BLaER1 (cell line): ENCODE results near the gene PPP1R14C.
A peak's percentile ranks its signal among the peaks of the same experiment; 100 is the strongest.

Experiments
- H3K27ac ChIP-seq: shearing (Covaris generic); formaldehyde crosslinking; 2 replicates; pipeline ENCODE4 v1.8.1; 2022
- H3K27me3 ChIP-seq: shearing (Covaris generic); formaldehyde crosslinking; 2 replicates; pipeline ENCODE4 v1.8.1; 2022
- H3K36me3 ChIP-seq: shearing (Covaris generic); formaldehyde crosslinking; 2 replicates; pipeline ENCODE4 v1.8.1; 2022
- H3K4me1 ChIP-seq: shearing (Covaris generic); formaldehyde crosslinking; 2 replicates; pipeline ENCODE4 v1.8.1; 2022
- H3K4me2 ChIP-seq: shearing (Covaris generic); formaldehyde crosslinking; 2 replicates; pipeline ENCODE4 v1.8.1; 2022
- H3K4me3 ChIP-seq: shearing (Covaris generic); formaldehyde crosslinking; 2 replicates; pipeline ENCODE4 v1.8.1; 2022
- H3K9ac ChIP-seq: shearing (Covaris generic); formaldehyde crosslinking; 2 replicates; pipeline ENCODE4 v1.8.1; 2022
- H3K9me3 ChIP-seq: shearing (Covaris generic); formaldehyde crosslinking; 2 replicates; pipeline ENCODE4 v1.8.1; 2022
- H4K20me1 ChIP-seq: shearing (Covaris generic); formaldehyde crosslinking; 2 replicates; pipeline ENCODE4 v1.8.1; 2022
- Cebpa-rat ChIP-seq: shearing (Covaris generic); IDR thresholded peaks from 2 replicates; pipeline ENCODE4 v1.8.1; 2022

PPP1R14C gene

DNA sequence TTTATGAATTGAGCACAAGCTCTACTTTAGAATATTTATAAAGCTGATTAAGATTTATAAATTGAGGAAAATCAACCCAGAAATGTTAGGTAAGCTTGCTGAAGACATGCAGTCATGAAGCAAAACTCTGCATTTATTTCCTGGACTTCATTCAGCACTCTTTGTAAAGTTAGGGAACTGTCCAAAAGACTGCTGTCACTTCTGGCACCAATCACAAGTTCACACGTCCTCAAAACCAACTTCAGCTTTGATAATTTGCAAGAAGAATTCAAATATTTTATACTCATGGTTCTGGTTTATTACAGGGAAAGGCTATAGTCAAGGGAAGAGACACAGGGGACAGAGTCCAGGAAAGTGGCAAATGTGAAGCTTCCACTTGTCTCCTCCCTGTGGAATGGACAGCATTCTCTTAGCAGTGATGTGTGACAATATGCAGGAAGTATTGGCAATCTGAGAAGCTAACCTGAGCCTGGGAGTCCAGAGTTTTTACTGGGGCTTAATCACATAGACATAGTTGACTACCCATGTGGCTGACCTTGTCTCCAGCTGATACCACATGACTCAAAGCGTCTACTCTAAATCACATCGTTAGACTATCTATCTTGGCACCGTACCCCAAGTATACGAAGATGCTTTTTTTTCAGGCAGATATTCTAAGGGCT is 85.4 kb downstream of the PPP1R14C start:
- Histone ChIP-seq H3K36me3 (no peaks in the 10 kb centered on the region), H3K4me3 (no peak overlapping the region), H4K20me1 (no peaks in the 10 kb centered on the region), H3K9me3 (peaks cover 15% of the 10 kb centered on the region), H3K4me2 (no peak overlapping the region), H3K27me3 (no peaks in the 10 kb centered on the region), H3K27ac (no peak overlapping the region), H3K9ac (no peak overlapping the region), H3K4me1 (no peaks in the 10 kb centered on the region)
- no peak for TF ChIP-seq Cebpa-rat

DNA sequence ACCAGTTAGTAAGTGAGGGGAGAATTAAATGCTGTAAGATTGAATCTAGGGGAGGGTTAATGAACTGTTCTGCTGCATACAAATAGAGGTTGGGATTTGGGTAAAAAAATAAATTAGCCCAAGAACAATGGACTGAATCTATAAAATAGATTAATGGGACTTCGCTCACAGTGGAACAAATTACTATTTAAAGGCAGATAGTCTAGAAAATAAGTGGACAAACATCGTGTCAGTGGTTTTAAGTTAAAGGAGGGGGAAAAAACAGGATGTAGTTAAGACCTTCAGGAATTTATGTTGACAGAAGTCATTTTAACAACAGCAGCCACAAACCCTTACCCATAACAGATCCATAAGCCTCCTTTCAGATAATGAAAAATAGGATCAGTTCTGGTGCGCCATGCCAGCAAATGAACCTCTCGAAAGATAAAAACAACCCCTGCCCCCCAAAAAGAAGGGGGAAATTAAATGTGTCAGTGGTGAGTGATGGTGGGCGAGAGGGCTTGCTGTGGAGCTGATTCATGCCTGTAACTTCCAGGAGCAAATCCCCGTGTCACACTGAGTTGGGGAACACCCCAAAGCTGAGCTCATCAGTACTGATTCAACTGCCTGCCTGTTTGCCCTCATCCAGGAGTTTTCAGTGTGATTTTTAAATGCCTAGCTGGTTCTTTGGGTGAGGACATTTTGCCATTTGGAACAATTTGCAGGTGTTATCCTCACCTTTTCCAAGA is 86.8 kb downstream of the PPP1R14C start:
- Histone ChIP-seq H3K27ac (no peak overlapping the region), H3K9ac (no peak overlapping the region), H3K9me3 (peaks cover 27% of the 10 kb centered on the region), H3K4me3 (no peak overlapping the region), H3K36me3 (peaks cover 6% of the 10 kb centered on the region; the same call in 1 of the 2 replicates), H3K4me2 (no peak overlapping the region), H3K27me3 (no peaks in the 10 kb centered on the region), H3K4me1 (no peaks in the 10 kb centered on the region), H4K20me1 (no peaks in the 10 kb centered on the region)
- TF ChIP-seq Cebpa-rat, result no peak

DNA sequence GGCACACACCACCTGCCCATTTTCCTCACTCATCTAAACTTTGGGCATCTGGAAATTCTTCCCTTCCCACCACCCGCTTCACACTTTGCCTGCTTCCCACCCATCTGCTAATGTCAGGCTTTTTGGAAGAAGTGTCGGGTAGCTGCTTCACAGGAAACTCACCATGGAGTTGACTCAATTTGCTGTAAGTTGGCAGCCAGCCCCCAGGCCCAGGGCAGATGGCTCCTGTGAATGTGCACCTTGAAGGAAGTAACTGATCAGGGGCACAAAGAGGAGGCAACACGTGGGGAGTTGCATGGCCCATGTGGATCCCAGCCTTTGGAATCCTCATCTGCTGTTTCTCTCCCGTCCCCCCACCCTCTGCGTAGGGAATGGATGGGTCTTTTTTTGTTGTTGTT is 87.3 kb downstream of the PPP1R14C start:
- Histone ChIP-seq H3K9me3 (peaks cover 31% of the 10 kb centered on the region), H3K27ac (no peak overlapping the region), H3K4me2 (no peak overlapping the region), H4K20me1 (no peaks in the 10 kb centered on the region), H3K9ac (no peak overlapping the region), H3K4me3 (no peak overlapping the region), H3K4me1 (peaks cover 3% of the 10 kb centered on the region), H3K36me3 (peaks cover 6% of the 10 kb centered on the region; the same call in 1 of the 2 replicates), H3K27me3 (no peaks in the 10 kb centered on the region)
- TF ChIP-seq Cebpa-rat, result no peak

GRCh38 chr6:150230832-150231524 is 88.1 kb downstream of the PPP1R14C start:
- no peak overlapping the region for H3K4me2 ChIP-seq
- no peak overlapping the region for H3K27ac ChIP-seq
- H3K27me3 ChIP-seq, result no peaks in the 10 kb centered on the region
- H3K4me3 ChIP-seq, result no peak overlapping the region
- H4K20me1 ChIP-seq, result no peaks in the 10 kb centered on the region
- peaks cover 11% of the 10 kb centered on the region for H3K4me1 ChIP-seq
- TF ChIP-seq Cebpa-rat, result no peak
- H3K9ac ChIP-seq, result no peak overlapping the region
- H3K36me3 ChIP-seq, result peaks cover 6% of the 10 kb centered on the region; the same call in 1 of the 2 replicates
- H3K9me3 ChIP-seq, result peaks cover 39% of the 10 kb centered on the region

DNA sequence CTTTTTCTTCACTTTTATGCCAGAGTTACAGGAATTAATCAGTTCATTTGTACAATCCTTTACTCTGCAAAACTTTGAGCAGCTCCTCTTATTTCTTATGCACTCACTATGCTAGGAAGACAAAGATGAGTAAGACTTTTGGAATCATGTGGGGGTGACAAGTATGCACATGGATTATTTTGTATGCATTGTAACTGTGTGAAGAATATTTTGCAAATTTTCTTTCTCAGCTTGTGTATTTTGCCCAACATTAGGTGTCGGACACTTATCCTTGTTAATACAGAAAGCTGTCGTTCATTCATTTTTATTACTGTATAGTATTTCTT is 88.6 kb downstream of the PPP1R14C start:
- H3K4me1 ChIP-seq, result peaks cover 16% of the 10 kb centered on the region
- H3K36me3 ChIP-seq, result peaks cover 6% of the 10 kb centered on the region; the same call in 1 of the 2 replicates
- TF ChIP-seq Cebpa-rat, result no peak

DNA sequence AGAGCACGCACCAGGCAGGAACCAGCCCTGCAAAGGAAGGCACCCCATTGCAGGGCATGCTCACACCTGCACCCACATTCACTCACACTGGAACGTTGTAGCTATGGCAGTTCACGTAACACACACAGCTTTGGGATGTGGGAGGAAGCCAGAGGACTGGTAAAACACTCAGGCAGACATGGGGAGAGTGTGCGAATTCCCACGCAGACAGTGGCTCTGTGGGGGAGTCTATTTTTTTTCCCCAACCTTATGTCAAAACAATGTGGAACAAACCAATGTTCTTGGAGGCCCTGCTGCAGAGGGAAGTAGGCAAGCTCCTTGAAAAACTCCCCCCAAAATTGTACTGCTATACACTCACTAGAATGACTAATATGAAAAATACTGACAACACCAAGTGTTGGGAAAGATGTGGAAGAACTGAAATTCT is 91.0 kb downstream of the PPP1R14C start:
- no peak overlapping the region for H3K9ac ChIP-seq
- H3K4me1 ChIP-seq, result peaks cover 40% of the 10 kb centered on the region
- H3K4me3 ChIP-seq, result no peak overlapping the region
- peaks cover 6% of the 10 kb centered on the region; the same call in 1 of the 2 replicates for H3K36me3 ChIP-seq
- H3K27me3 ChIP-seq, result no peaks in the 10 kb centered on the region
- H4K20me1 ChIP-seq, result no peaks in the 10 kb centered on the region
- peaks cover 40% of the 10 kb centered on the region for H3K9me3 ChIP-seq
- H3K4me2 ChIP-seq, result no peak overlapping the region
- no peak for TF ChIP-seq Cebpa-rat
- no peak overlapping the region for H3K27ac ChIP-seq

More for the DNA sequence above, 88.6 kb downstream of the PPP1R14C start:
- H4K20me1 ChIP-seq, result no peaks in the 10 kb centered on the region
- no peak overlapping the region for H3K9ac ChIP-seq
- no peaks in the 10 kb centered on the region for H3K27me3 ChIP-seq
- no peak overlapping the region for H3K27ac ChIP-seq
- H3K4me2 ChIP-seq, result no peak overlapping the region
- H3K9me3 ChIP-seq, result peaks cover 40% of the 10 kb centered on the region
- no peak overlapping the region for H3K4me3 ChIP-seq

DNA sequence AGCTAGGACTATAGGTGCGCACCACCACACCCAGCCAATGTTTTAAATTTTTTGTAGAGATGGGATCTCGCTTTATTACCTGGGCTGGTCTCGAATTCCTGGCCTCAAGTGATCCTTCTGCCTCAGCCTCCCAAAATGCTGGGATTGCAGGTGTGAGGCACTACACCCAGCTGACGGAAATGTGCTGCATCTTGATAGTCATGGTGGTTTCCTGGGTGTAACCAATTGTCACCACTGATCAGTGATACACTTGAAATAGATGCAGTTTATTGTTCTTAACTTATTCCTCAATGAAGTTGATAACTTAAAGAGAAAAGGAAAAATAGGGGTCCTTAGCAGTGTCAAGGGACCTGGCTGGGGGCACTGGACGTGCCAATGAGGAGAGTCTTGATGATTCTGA is 92.4 kb downstream of the PPP1R14C start:
- no peak overlapping the region for H3K9ac ChIP-seq
- H3K27me3 ChIP-seq, result no peaks in the 10 kb centered on the region
- peaks cover 6% of the 10 kb centered on the region; the same call in 1 of the 2 replicates for H3K36me3 ChIP-seq
- no peaks in the 10 kb centered on the region for H4K20me1 ChIP-seq
- H3K4me2 ChIP-seq, result peak overlapping the region; percentile 76
- peaks cover 48% of the 10 kb centered on the region for H3K9me3 ChIP-seq
- H3K4me1 ChIP-seq, result peaks cover 50% of the 10 kb centered on the region
- H3K4me3 ChIP-seq, result no peak overlapping the region
- no peak overlapping the region for H3K27ac ChIP-seq
- no peak for TF ChIP-seq Cebpa-rat

- H3K27me3 ChIP-seq, result no peaks in the 10 kb centered on the region
- H4K20me1 ChIP-seq, result no peaks in the 10 kb centered on the region
- H3K36me3 ChIP-seq, result peaks cover 6% of the 10 kb centered on the region; the same call in 1 of the 2 replicates
- H3K27ac ChIP-seq, result no peak overlapping the region
- H3K9me3 ChIP-seq, result peaks cover 56% of the 10 kb centered on the region
- H3K9ac ChIP-seq, result no peak overlapping the region
- TF ChIP-seq Cebpa-rat, result no peak
- H3K4me2 ChIP-seq, result peak overlapping the region; percentile 76
- H3K4me1 ChIP-seq, result peaks cover 50% of the 10 kb centered on the region
- no peak overlapping the region for H3K4me3 ChIP-seq
Observed at GRCh38 chr6:150236114-150236513, 93.3 kb downstream of the PPP1R14C start.

DNA sequence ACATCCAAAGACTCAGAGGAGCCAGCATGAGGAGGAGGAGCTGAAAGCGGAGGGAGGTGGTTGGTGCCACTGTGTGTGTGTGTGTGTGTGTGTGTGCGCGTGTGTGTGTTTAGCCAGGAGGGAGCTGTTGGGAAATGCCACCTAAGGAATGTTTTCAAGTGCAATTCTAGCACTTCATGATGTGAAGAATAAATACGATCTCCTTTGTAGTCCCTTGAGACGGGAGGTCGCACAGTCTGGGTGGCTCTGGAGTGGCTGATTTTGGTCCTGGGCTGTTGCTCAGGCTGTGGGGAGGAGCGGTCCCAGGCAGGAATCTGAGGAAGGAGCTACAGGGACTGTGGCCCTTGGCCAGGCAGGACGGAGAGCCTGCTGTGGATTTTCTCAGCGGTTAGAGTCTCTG is 93.7 kb downstream of the PPP1R14C start:
- peak overlapping the region; percentile 76 for H3K4me2 ChIP-seq
- peaks cover 6% of the 10 kb centered on the region; the same call in 1 of the 2 replicates for H3K36me3 ChIP-seq
- H3K9ac ChIP-seq, result no peak overlapping the region
- H3K4me1 ChIP-seq, result peaks cover 50% of the 10 kb centered on the region
- TF ChIP-seq Cebpa-rat, result no peak
- H4K20me1 ChIP-seq, result no peaks in the 10 kb centered on the region
- peaks cover 51% of the 10 kb centered on the region for H3K9me3 ChIP-seq
- H3K27me3 ChIP-seq, result no peaks in the 10 kb centered on the region
- no peak overlapping the region for H3K27ac ChIP-seq
- no peak overlapping the region for H3K4me3 ChIP-seq

DNA sequence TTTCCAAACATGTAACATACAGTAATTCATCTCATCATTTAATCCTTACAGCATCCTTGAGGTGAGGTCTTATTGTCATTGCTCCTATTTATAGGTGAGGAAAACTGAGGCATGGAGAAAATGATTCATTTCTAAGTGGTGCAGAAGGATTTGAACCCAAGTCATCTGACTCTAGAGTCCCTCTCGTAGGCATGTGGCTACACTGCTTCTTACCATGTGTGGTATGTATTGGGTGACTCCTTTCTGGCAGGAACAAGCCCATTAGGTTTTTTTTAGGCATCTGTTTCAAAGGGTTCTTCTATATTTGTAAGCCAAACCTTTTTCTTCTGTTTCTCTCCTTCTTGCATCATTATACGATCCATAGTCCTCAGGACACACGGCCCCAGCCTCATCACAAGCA is 94.8 kb downstream of the PPP1R14C start:
- Histone ChIP-seq H3K27ac (peak overlapping the region; percentile 66; the same call in 1 of the 2 replicates), H3K27me3 (no peaks in the 10 kb centered on the region), H3K4me2 (peak overlapping the region; percentile 76), H3K4me1 (peaks cover 50% of the 10 kb centered on the region), H3K9me3 (peaks cover 47% of the 10 kb centered on the region), H3K9ac (no peak overlapping the region; the same call in 1 of the 2 replicates), H3K4me3 (no peak overlapping the region), H3K36me3 (peaks cover 6% of the 10 kb centered on the region; the same call in 1 of the 2 replicates), H4K20me1 (no peaks in the 10 kb centered on the region)
- no peak for TF ChIP-seq Cebpa-rat
